ENCODE results near the gene MIXL1.
"Not testable (repeated sequence)": the region's sequence is repeated elsewhere in the genome, so short reads cannot be mapped to it uniquely, and the experiment has no call there.

The MIXL1 gene

DNA sequence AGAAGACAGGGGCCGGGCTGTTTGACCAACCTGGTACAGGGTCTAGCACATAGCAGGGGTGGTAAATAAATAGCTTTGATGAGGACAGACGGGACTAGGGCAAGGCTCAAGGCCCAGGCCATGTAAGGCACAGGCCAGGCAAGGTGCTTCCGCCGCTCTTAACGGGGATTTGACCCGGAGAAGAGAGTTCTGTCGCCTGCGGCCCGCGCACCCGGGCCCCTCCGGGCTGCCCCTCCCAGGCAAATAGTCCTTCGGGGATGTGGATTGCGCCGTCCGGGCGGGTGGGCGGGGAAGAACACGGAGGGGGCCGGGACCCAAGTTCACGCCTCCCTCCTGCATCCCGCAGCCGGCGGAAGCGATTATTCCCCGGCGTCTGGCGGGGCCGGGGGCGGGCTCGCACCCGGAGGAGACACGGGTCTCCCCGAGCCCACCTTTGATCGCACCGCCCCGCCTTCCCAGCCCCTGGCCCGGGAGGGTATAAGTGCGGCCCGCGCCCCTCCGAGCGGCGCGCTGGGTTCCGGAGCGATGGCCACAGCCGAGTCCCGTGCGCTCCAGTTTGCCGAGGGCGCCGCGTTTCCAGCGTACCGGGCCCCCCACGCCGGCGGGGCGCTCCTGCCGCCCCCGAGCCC lies at the start of gene MIXL1:
Gene MIXL1, plus strand, starts transcription at position 508 of the 629 bp plus-strand sequence. Its CDS starts 18 bp downstream, at position 526.
- no peak for DNase-seq (ENCODE audit: low read depth)

DNA sequence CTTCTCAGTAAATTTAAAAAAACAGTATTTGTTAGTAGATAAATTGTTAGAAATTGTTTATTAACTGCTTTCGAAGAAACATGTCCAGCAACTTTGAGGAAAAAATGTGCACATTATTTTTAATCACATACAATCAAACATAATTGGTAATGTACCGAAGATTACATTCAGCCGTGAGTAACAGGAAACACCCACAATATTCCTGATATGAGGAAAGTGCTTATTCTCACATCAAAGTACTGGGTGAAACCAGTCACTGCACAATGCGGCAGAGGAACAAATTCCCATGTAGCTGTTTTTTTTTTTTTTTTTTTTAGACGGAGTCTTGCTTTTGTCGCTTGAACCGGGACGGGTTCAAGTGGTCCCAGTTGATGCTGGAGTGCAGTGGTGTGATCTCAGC lies 46.6 kb upstream of the MIXL1 start:
- no peak for DNase-seq (ENCODE audit: low read depth)

DNA sequence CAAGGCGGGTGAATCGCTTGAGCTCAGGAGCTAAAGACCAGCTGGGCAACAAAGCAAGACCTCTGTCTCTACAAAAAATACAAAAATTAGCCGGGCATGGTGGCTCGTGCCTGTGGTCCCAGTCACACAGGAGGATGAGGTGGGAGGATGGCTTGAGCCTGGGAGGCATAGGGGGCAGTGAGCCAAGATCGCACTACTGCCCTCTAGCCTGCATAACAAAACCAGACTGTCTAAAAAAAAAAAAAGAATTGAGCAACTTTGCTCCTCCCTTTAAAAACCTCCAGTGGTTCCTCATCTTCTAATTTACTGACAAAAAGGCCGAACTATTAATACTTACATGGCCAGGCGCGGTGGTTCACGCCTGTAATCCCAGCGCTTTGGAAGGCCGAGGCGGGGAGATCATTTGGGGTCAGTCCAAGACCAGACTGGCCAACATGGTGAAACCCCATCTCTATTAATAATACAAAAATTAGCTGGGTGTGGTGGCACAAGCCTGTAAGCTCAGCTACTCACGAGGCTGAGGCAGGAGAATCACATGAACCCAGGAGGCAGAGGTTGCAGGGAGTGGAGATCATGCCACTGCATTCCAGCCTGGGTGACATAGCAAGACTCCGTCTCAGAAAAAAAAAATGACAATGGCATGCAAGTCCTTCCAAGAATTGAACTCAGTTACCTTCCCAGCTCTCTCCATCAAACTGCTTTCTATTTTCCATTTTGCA lies 41.3 kb upstream of the MIXL1 start:
- DNase-seq (ENCODE audit: low read depth) = no peak

DNA sequence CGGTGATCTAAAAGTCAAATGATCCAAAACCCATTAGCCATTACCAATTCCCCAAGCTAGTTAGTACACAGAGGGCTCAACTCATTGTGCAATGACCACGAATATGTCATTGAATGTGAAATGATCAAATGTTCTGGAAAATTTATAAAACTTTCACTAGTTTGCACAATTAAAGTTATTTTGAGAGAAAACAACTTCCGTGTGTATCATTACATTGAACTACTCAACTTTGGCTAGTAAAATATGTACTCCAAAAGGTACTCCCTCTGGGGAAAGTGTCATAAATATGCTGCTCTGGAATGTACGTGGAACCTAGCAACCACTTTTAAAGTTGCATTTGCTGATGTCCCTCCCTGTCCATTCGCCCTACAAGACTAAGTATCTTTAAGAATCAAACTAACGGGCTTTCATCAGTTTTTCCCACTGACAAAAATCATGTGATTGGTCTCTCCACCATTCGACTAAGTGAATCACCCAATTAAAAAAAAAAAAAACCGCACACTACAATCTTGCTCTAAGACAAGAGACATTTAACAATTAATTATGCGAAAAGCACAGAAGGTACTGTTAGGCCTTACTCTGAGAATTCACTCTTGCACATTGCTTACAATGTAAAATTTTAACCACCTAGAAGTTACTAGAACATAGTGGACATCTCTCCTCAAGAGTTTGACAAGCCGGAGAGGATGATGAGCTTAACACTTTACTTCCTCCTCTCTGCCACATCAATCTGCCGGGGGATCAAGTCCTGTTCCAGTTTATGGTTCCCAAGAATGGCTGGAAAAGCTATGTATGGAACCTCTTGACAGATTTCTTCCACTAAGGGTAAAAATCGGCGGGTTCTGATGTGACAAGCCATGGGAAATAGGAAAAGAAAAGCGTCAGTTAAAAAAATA lies 38.1 kb upstream of the MIXL1 start:
- DNase-seq (ENCODE audit: low read depth) = no peak

DNA sequence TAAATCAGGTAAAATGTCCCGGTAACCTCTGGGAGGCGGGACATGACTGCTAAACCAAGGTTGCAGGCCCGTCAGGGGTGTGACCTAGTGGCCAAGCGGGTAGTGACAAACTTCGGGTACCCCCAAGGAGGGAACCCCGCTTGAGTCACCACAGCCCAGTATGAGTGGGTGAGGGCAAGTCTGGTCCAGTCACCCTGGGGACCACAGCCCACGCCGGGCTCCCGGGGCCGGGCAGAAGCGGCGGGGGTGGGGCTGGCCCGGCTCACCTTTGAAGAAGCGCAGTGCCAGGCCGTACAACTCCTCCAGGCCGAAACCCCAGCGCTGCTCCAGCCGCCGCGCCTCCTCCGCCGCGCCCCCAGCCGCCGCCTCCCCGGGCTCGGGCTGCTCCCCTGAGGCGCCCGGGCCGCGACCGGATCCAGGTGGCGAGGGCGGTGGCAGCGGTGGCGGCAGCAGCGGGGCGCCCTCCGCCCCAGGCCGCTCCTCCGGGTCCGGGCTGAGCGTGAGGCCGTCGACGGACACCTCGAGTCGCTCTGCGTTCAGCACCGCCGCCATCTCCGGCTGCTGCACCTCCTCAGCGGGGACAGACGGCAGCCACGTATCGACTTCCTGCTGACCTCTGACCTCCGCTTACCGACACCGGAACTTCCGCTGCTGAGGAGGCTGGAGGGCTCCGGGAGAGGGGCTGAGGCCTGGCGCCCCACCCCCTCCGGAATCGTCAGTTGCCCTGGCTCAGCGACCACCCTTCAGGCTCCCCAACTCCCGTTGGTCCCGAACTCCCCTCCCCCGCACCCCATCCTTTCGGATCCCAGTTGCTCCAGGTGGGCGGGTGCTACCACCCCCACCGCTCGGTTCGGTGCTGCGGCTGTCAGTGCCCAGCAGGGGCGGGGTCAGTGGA lies 37.1 kb upstream of the MIXL1 start, which contains the start of gene ACBD3:
Gene ACBD3, minus strand, starts transcription at position 618 of the 895 bp plus-strand sequence. Its CDS starts 66 bp downstream, at position 552.
- DNase-seq (ENCODE audit: low read depth) = peak; percentile 70

DNA sequence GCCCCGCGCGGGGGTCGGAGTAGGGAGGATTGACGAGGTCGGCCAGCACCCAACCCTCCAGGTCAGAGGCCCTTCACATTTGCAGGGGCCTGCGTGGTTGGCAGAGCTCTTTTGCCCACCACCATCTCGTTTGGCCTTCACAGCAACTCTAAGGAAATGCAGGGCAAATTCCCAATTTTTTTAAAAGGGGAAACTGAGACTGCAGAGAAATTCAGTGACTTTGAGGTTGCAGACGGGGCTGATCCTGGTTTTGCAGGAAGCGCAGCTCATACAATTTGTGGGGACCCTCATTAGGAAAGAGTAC lies 36.5 kb upstream of the MIXL1 start:
- DNase-seq (ENCODE audit: low read depth) = no peak

DNA sequence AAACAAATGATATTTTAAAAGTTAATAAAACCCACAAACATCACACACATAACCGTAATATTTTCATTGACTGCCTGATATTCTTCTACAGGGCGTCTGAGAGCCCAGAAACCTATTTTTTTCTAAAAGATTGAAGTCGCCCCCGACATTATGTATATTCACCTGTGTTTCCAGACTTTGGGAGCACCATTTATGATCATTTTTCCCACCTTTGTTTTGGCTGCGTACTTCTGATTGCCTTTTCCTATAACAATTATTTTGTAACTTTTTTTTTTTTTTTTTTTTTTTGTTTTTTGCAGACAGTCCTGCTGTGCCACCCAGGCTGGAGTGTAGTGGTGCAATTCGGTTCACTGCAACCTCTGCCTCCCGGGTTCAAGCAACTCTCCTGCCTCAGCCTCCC lies 36.1 kb upstream of the MIXL1 start:
- no peak for DNase-seq (ENCODE audit: low read depth)

DNA sequence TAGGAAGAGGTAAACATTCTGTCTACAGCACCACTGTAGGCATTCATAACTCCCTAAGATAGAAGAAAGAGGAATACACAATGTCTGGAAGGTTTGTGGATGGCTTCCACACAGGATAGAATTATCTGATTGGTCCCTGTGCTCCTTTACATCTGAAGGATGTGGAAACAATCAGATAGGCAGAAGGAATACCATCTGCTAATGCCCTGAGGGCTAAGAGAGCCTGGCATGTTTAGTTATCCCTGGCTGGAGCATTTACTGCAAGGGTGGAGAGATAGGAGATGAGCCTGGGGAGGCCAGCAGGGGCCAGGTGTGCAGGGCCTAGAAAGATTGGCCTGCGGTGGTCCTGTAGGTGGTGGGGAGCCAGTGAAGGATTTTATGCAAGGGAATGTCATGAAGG lies 28.3 kb upstream of the MIXL1 start:
- DNase-seq (ENCODE audit: low read depth) = no peak

DNA sequence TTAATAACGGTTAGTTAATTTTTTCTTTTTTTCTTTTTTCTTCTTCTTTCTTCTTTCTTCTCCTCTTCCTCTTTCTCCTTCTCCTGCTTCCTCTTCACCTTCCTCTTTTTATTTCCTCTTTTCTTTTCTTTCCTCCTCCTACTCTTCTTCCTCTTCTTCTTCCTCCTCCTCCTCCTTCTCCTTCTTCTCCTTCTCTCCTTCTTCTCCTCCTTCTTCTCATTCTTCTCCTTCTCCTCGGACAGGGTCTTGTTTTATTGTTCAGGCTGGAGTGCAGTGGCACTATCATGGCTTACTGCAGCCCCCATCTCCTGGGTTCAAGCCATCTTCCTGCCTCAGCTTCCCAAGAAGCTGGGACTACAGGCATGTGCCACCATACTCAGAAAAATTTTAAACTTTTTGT lies 23.5 kb upstream of the MIXL1 start:
- no peak for DNase-seq (ENCODE audit: low read depth)

DNA sequence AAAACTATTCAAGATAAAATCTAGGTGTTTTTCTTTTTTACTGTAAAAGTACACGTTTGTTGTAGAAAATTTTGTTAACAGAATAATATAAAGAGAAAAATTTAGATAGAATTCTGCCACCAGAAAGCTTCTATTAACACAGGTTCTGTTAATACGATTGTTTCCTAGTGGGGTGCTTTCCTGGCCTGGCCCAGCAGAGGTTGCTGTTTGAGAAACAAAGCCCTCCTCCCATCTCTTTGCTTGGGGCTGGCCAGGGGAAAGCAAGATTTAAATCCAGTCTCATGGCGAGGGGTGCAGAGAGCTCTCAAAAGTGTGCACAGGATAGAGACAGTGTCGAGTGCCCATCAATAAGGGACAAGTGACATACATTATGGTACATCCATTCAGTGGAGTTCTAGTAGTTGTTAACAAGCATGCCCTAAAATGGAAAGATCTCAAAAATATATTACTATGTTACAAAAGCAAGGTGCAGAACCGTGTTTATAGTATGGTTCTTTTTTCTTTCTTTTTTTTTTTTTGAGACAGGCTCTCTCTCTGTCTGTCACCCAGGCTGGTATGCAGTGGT lies 22.4 kb upstream of the MIXL1 start:
- no peak for DNase-seq (ENCODE audit: low read depth)

DNA sequence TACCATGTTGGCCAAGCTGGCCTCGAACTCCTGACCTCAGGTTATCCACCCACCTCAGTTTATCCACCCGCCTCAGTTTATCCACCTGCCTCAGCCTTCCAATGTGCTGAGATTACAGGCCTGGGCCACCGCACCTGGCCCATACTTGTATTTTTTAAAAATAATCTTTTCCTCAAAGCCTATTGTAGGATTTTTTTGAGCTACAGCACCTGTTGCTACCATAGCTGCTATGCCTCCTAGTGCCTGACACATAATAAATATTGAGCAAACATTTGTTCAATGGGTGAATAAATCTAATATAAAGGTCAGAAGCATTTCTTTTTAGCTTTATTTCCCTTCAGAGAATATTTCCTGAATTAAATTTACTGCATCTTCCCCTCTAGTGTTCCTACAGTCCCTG lies 21.2 kb upstream of the MIXL1 start:
- DNase-seq (ENCODE audit: low read depth) = no peak

DNA sequence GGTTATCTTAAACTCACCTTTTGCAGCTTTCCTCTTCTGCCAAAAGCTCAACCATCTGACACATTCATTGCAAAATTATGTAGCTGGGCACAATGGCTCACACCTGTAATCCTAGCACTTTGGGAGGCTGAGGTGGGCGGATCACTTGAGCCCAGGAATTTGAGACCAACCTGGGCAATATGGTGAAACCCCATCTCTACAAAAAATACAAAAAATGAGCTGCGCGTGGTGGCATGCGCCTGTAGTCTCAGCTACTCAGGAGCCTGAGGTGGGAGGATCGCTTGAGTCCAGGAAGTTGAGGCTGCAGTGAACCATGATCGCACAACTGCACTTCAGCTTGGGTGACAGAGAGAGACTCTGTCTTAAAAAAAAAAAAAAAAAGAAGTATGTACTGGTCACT lies 20.8 kb upstream of the MIXL1 start:
- DNase-seq (ENCODE audit: low read depth) = not testable (repeated sequence)

DNA sequence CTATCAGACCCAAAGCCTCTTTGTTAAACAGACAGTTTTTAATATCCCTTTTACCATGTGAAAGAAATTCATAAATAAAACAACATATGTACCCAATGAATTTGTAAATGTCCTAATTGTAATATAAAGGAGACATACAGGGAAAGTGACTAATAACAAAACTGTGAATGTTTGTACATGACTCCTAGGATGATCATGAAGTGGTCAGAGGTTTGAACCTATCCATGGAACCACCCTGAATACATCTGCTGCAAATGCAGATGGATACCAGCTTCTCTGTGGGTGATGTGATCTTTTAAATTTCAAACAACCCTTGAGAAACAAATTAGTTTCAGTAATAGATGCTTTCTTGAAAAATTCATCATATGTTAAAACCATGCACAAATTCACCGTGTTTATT lies 20.2 kb upstream of the MIXL1 start:
- DNase-seq (ENCODE audit: low read depth) = no peak

DNA sequence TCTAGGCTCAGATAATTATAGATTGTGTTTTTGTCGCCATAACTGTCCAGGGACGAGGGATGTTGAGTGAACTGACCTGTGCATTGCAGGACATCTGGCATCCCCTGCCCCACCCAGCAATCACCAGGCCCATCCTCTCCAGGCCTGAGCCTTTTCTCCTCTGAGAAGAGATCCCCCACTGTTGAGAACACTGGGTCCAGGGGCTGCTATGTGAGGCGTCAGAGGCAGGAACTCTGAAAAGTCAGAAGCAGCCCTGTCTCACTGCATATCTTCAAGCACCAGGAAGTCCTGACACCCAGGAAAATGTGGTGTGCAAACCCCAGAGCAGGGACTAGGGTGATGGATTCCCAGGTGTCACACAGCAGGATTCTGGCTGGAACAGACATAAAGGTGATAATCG lies 19.8 kb upstream of the MIXL1 start:
- no peak for DNase-seq (ENCODE audit: low read depth)

DNA sequence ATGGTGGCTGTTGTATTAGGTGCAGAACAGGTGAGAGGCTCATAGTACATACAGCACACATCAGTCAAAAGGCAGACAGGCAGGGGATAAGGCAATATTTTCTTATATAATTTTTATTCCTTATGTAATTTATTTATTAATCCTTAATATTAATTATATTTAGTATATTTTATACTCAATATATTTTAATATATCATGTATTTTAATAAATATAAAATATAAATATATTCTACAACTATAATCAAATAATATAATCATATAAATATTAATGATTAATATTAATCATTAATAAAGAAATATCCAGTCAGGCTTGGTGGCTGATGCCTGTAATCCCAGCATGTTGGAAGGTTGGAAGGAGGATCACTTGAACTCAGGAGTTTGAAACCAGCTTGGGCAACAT lies 19.3 kb upstream of the MIXL1 start:
- no peak for DNase-seq (ENCODE audit: low read depth)

DNA sequence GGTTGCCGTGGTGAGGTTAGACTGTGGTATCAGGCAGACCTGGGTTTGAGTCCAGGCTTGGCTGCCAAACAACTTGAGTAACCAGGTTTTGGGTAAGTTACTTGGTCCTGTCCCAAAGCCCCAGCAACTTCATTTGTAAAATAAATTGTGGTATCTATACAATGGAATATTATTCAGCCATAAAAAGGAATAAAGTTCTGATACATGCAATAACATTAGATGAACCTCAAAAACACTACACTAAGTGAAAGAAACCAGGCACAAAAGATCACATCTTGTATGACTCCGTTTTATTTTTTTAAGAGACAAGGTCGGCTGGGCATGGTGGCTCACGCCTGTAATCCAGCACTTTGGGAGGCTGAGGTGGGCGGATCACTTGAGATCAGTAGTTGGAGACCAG lies 16.4 kb upstream of the MIXL1 start:
- DNase-seq (ENCODE audit: low read depth) = no peak

DNA sequence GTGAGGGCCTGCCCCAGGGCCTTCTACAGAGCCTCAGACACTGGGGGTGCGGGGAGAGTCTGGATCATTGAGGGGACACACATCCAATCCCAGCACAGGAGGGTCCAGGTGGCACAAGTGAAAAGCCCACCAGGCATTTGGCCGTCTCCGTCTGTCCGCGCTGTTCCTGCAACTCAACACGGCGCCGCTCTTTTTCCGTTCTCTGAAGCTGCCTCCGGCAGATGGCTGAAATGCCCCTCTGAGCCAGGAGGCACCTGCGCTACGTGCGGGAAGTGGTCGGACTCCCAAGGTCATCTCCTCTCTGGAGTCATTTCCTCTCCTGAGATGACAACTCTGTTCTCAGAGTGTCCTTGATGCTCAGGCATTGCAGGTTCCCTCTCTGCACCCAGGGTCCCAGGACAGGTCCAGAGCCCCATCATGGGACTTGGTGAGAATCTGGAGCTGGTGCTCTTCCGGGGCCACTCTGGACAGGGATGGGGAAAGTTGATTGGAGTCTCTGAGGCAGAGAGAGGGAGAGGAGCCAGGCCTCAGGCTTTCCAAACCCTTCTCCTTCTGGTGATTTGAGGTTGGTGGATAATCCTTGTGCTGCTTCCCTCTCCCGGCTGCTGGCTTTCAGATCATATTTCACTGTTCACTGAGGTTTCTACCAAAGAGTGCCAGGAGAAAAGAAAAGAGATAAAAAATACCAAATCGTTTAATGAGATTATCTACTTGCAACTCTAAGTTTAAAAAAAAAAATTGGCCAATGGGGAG lies 14.0 kb upstream of the MIXL1 start:
- DNase-seq (ENCODE audit: low read depth) = no peak

DNA sequence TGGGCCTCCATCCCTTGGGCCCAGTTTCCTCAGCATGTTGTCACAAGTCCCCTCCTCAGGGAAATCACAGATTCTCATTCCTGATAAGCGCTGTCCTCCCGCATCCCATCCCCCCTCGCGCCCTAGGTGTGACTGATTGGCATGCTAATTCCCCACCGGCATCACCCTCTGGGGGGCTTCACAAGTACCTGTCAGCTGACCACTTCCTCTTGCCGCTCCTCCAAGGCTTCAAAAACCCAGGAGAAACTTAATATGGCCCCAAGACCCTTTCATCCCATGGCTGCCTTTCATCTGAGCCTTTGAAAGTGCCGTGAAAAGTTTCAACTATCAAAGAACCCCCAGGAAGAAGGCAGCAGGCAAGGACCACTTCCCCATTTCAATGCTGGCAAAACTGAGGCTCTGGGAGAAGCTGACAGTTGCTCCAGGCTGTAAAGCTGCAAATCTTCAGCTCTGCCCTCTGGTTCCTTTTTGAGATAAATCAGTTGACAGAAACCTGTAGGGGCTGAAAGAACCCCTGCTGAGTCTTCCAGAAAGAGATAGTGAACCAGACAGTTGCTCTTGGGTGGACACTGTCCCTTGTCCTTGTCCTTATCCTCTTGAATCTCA lies 12.8 kb upstream of the MIXL1 start:
- DNase-seq (ENCODE audit: low read depth) = no peak

DNA sequence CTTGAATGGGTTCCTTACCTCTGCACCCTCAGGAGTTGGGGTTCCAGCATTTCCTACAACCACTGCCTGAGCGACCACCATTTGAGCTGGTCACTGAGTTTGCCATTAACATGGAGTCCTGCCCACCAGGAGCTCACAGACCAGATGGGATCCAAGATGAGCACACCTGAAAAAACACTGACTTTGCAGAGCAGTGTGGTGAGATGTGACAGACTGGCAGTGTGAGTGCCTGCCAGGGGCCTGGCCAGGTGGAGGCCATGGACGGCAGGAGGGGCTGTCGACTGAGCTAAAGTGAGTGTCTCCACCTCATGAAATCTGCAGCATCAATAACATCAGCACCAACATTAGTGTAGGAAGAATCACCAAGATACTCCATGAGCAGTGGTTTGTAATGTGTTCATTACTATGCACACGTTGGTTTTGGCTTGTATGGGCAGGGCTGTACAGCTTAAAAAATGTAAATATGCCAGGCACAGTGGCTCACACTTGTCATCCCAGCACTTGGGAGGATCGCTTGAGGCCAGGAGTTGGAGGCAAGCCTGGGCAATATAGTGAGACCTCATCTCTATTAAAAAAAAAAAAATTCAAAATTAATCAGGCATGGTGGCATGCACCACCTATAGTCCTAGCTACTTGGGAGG lies 12.2 kb upstream of the MIXL1 start:
- no peak for DNase-seq (ENCODE audit: low read depth)

DNA sequence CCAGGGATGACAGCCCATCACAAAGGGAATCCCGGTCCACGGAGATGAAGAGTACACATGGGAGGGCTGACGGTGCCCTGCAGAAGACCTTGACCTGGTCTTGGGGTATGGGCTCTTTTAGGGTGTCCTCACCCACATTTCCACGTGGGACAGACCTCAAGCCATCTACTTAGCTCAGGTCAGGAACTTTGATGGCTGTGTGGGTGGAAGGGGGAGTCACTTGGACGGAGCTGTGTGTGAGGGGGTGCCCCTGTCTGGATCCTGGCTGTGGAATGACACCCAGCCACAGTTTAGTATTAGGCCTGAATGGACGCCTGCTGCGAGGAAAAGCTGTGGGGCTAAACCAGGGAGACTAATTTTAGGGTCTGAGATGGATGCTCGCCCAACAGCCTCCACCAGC lies 10.9 kb upstream of the MIXL1 start:
- DNase-seq (ENCODE audit: low read depth) = no peak

All from GM04504 (cell line).